ENCODE results near the gene KIF26B.

The KIF26B gene

DNA sequence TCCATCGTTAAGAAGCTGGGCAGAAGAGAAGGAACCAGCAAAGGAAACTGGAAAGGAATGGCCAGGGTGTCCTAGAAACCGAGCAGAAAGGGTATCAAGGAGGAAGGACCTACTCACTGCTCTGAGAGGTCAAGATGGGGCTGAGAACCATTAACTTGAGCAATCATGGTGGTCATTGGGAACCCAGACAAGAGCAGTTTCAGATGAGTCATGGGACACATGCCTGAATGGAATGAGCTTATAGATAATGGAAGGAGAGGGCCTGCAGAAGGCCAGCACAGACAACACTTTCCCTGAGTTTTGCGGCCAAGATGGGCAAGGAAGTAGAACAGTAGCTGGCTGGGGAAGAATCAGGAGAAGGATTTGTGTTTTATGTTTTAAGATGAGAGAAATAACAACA, 383.2 kb downstream of the KIF26B start:
- no peaks in the 10 kb centered on the region for H4K20me1 ChIP-seq (ENCODE audit: low read depth, low read length)
- H3K9me3 ChIP-seq (ENCODE audit: insufficient read depth, low read length): no peaks in the 10 kb centered on the region
- no peak overlapping the region for H3K27ac ChIP-seq (ENCODE audit: low read depth, low read length)
- no peaks in the 10 kb centered on the region for H3F3A ChIP-seq (ENCODE audit: insufficient read depth)
- no peak overlapping the region for H3K4me2 ChIP-seq (ENCODE audit: low read depth, low read length, poor library complexity, severe bottlenecking)
- H2AFZ ChIP-seq (ENCODE audit: low read depth, low read length, severe bottlenecking): no peak overlapping the region
- H3K36me3 ChIP-seq (ENCODE audit: low read length): no peaks in the 10 kb centered on the region
- H3K27me3 ChIP-seq (ENCODE audit: low read length): no peaks in the 10 kb centered on the region
- no peak overlapping the region for H3K9ac ChIP-seq (ENCODE audit: low read length)
- no peaks in the 10 kb centered on the region for H3K79me2 ChIP-seq (ENCODE audit: insufficient read depth, low read length)
- H3K4me3 ChIP-seq (ENCODE audit: insufficient read depth, low read length, poor library complexity, severe bottlenecking): no peak overlapping the region
- TF ChIP-seq EZH2phosphoT487 (conservative IDR thresholded peaks at IDR 0.05; ENCODE audit: low read length): no peak
- TF ChIP-seq, protein P1, sequence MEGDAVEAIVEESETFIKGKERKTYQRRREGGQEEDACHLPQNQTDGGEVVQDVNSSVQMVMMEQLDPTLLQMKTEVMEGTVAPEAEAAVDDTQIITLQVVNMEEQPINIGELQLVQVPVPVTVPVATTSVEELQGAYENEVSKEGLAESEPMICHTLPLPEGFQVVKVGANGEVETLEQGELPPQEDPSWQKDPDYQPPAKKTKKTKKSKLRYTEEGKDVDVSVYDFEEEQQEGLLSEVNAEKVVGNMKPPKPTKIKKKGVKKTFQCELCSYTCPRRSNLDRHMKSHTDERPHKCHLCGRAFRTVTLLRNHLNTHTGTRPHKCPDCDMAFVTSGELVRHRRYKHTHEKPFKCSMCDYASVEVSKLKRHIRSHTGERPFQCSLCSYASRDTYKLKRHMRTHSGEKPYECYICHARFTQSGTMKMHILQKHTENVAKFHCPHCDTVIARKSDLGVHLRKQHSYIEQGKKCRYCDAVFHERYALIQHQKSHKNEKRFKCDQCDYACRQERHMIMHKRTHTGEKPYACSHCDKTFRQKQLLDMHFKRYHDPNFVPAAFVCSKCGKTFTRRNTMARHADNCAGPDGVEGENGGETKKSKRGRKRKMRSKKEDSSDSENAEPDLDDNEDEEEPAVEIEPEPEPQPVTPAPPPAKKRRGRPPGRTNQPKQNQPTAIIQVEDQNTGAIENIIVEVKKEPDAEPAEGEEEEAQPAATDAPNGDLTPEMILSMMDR (IDR thresholded peaks at IDR 0.05; ENCODE audit: insufficient read depth, low read length, poor library complexity, severe bottlenecking): no peak
- H3K9me2 ChIP-seq (replicated peaks; ENCODE audit: insufficient read depth, low read length): no peaks in the 10 kb centered on the region

DNA sequence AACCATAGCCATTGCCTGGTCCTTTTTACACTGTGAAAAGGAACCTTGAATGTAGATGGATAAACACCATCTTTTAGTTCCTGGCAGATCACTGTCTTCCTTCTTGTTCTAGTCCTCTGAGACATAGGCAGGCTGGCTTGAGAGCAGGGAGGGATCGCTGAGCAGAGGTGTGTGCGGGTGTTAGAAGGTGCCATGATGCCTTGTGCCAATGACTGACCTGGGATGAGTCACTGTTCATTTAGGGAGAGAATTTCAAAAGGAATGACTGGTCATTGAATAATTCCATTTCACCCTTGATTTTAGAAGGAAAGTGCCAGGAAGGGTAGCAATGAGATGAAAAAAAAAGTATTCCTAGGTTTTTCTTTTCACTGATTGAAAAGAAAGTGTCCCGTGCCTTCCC, 383.9 kb downstream of the KIF26B start:
- no peaks in the 10 kb centered on the region for H3K9me3 ChIP-seq (ENCODE audit: insufficient read depth, low read length)
- no peak overlapping the region for H3K27ac ChIP-seq (ENCODE audit: low read depth, low read length)
- H3K79me2 ChIP-seq (ENCODE audit: insufficient read depth, low read length): no peaks in the 10 kb centered on the region
- H2AFZ ChIP-seq (ENCODE audit: low read depth, low read length, severe bottlenecking): no peak overlapping the region
- H3K27me3 ChIP-seq (ENCODE audit: low read length): no peaks in the 10 kb centered on the region
- H3F3A ChIP-seq (ENCODE audit: insufficient read depth): no peaks in the 10 kb centered on the region
- H3K4me3 ChIP-seq (ENCODE audit: insufficient read depth, low read length, poor library complexity, severe bottlenecking): no peak overlapping the region
- H3K4me2 ChIP-seq (ENCODE audit: low read depth, low read length, poor library complexity, severe bottlenecking): no peak overlapping the region
- TF ChIP-seq, protein P1 (IDR thresholded peaks at IDR 0.05; ENCODE audit: insufficient read depth, low read length, poor library complexity, severe bottlenecking): no peak
- TF ChIP-seq EZH2phosphoT487 (conservative IDR thresholded peaks at IDR 0.05; ENCODE audit: low read length): no peak
- no peaks in the 10 kb centered on the region for H3K9me2 ChIP-seq (replicated peaks; ENCODE audit: insufficient read depth, low read length)
- no peaks in the 10 kb centered on the region for H4K20me1 ChIP-seq (ENCODE audit: low read depth, low read length)
- no peaks in the 10 kb centered on the region for H3K36me3 ChIP-seq (ENCODE audit: low read length)
- H3K9ac ChIP-seq (ENCODE audit: low read length): no peak overlapping the region

DNA sequence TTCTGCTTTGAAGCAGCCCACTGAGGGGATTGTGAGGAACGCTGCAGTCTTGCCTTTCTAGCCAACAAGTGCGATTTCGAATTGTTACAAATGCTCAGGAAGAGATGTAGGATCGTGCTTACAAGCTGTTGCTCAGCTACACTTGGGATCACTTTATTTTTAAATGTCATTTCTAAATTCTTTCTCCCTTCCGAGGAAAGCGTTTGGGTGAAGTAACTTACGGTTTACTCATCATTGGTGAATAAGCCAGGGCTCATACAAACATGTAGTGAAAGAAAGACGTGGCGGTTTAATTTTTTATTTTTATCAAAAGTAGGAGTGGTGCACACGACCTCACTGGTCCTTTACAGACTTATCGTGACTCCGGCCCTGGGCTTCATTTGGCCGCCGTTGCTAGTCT, 386.6 kb downstream of the KIF26B start:
- H3K4me3 ChIP-seq (ENCODE audit: insufficient read depth, low read length, poor library complexity, severe bottlenecking): no peak overlapping the region
- H3K27me3 ChIP-seq (ENCODE audit: low read length): no peaks in the 10 kb centered on the region
- no peak overlapping the region for H3K4me2 ChIP-seq (ENCODE audit: low read depth, low read length, poor library complexity, severe bottlenecking)
- no peaks in the 10 kb centered on the region for H4K20me1 ChIP-seq (ENCODE audit: low read depth, low read length)
- no peaks in the 10 kb centered on the region for H3K9me2 ChIP-seq (replicated peaks; ENCODE audit: insufficient read depth, low read length)
- no peaks in the 10 kb centered on the region for H3K79me2 ChIP-seq (ENCODE audit: insufficient read depth, low read length)
- H3F3A ChIP-seq (ENCODE audit: insufficient read depth): no peaks in the 10 kb centered on the region
- no peak overlapping the region for H3K9ac ChIP-seq (ENCODE audit: low read length)
- H2AFZ ChIP-seq (ENCODE audit: low read depth, low read length, severe bottlenecking): no peak overlapping the region
- no peaks in the 10 kb centered on the region for H3K36me3 ChIP-seq (ENCODE audit: low read length)
- TF ChIP-seq, protein P1 (IDR thresholded peaks at IDR 0.05; ENCODE audit: insufficient read depth, low read length, poor library complexity, severe bottlenecking): no peak
- TF ChIP-seq EZH2phosphoT487 (conservative IDR thresholded peaks at IDR 0.05; ENCODE audit: low read length): no peak
- no peaks in the 10 kb centered on the region for H3K9me3 ChIP-seq (ENCODE audit: insufficient read depth, low read length)
- H3K27ac ChIP-seq (ENCODE audit: low read depth, low read length): no peak overlapping the region

All from SU-DHL-6 (cell line).